H1 (cell line): Measurements from ENCODE around the gene KRT8. TPM values are rescaled to one million over a fixed set of nuclear protein-coding genes. Genes with fewer than 3 reads are reported as not detected.

Experiments used
- polyA plus RNA-seq, 7 experiments: library from polyadenylated mRNA; depleted of rRNA in 3 of 7; stranded (reverse) in 5 of 7; unstranded in 2 of 7; fragments of >200 nt in 5 of 7; fragments of 200-250 nt in 2 of 7; gene quantifications; 1 replicate in 5 of 7; 2 replicates in 1 of 7; 4 replicates in 1 of 7; pipeline versions ENCODE4 v1.2.1 to v1.2.3, GENCODE V29; 2011 to 2013; ENCODE audit warnings: missing spikeins in 2 of 7, mixed read lengths in 2 of 7
- total RNA-seq: library from RNA; stranded (reverse); fragmentation: NEBNext Ultra II Directional; extraction: Animal tissue kit (Norgen Biotek cat#: 25700); gene quantifications from 2 replicates; pipeline ENCODE4 v1.2.1, GENCODE V29; 2021
- TF ChIP-seq, protein P1 (sequence below): IDR thresholded peaks from 2 replicates; pipeline ENCODE4 v1.6.1; 2012; ENCODE audit warnings: inconsistent platforms

Gene KRT8
- total and polyA plus RNA-seq, 2 of the 8 experiments (the other 6 are each of a cell fraction or from before 2014, with no cell fraction given): 280 to 290 TPM

GRCh38 chr12:52942066-52942900 is 37.4 kb upstream of the KRT8 start (continued):
- TF ChIP-seq, protein P1, sequence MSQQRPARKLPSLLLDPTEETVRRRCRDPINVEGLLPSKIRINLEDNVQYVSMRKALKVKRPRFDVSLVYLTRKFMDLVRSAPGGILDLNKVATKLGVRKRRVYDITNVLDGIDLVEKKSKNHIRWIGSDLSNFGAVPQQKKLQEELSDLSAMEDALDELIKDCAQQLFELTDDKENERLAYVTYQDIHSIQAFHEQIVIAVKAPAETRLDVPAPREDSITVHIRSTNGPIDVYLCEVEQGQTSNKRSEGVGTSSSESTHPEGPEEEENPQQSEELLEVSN: no peak
